Activated T-helper 9 cell treated with anti-CD3 and anti-CD28 coated beads, Interleukin-2, amount 50 U/mL, for 16 hours (primary cell): ENCODE measurements around the gene STARD9.

Experiments
- DNase-seq: peaks from one replicate; pipeline ENCODE4 v3.0.0-alpha.2; 2020; ENCODE audit warnings: low read depth

The STARD9 gene

DNA sequence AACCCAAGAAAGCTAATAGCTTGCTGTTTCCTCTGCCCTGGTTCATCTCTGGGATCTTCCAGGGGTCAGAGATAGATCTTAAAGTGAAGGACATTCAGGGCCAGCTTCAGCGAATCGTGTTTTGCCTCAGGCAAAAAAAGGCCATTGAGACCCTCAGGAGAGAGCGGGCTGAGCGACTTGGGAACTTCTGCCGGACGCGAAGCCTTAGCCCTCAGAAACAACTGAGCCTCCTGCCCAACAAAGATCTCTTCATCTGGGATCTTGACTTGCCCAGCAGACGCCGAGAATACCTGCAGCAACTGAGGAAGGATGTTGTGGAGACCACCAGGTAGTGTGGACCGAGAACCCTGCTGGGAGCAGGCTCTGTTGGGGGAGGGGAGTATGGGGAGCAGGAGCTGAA, 119.0 kb downstream of the STARD9 start:
- DNase-seq: no peak

DNA sequence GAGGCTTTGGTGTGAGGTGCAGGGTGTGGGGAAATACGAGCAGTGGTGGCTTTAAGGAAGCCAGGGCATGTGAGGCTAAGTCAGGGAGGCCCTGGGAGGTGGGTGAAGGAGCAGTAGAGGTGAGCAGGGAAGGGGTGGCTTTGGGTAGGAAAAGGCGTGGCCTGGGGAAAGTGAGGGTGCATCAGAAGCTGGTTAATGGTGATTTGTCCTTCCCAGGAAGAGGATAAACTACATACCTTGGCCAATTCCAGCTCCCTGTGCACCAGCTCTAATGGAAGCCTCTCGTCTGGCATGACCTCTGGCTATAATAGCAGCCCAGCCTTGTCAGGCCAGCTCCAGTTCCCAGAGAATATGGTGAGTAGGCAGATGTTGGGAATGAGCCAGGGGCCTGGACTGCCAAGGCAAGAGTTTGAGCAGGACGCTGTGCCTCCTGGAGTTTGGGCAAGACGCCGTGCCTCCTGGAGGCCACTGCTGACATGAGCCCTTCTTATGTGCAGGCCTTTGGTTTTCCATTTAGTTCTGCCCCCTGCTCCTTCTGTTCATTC, 120.2 kb downstream of the STARD9 start:
- no peak for DNase-seq

DNA sequence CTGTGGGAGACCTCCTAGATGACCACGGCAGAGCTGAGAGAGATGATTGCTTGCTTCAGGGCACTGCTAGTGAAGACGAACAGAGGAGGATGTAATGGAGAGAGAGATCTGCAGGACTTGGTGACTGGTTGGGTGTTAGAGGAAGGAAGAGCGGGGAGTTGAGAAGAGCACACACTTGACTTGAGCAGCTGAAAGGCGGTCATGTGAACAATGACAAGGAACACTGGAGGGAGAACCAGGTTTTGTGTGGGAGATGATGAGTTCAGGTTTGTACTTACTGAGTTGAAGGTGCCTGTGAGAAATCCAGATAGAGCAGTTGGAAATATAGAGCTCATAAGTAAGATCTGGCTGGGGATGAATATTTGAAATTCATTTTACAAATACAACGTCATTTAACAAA, 121.2 kb downstream of the STARD9 start:
- DNase-seq: no peak

DNA sequence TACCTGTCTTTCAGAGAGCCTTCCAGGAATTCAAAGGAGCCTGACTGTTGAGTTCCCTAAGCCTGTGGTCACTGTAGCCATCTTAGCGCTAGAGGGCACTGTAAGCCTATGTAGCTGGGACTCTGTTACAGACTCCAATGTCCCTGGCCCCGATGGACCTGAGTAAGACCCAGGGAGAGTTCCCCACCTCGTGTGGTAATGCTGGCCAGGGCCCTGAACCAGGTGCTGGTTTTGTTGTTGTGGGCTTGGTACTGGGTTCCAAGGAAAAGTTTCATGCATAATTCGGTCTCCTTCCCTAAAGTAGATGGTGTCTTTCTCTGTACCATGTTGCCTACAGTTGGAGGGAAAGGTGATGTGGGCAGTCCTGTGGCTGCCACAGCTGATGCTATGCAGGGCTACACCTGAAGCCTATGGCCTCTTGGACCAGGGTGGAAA, 129.1 kb downstream of the STARD9 start:
- DNase-seq: peak; percentile 18

DNA sequence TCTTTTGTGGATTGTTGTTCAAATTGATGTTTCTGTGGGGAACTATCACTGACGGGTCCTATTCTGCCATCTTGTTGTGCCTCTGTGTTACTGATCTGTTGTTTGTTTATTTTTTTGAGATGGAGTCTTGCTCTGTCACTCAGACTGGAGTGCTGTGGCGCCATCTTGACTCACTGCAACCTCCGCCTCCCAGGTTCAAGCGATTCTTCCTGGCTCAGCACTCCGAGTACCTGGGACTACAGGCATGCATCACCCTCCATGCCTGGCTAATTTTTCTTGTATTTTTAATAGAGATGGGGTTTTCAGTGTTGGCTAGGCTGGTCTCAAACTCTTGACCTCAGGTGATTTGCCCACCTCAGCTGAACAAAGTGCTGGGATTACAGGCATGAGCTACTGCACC, 129.9 kb downstream of the STARD9 start:
- DNase-seq: no peak

DNA sequence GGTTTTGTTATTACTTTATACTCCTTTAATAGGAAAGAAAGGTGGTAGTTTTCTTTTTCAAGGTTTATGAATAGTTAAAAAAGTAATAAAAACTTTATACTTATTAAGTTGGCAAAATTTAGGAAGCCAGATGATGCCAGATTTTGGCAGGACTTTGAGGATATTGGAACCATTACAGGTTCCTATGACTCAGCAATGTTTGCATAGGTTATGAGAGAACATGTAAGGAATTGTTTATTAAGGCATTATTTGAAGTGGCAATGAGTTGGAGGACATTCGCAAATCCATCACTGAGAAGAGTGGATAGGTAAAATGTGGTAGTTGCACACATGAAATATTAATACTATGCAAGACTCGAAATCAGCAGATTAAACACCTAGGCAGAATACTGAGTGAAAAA, 131.7 kb downstream of the STARD9 start:
- no peak for DNase-seq

DNA sequence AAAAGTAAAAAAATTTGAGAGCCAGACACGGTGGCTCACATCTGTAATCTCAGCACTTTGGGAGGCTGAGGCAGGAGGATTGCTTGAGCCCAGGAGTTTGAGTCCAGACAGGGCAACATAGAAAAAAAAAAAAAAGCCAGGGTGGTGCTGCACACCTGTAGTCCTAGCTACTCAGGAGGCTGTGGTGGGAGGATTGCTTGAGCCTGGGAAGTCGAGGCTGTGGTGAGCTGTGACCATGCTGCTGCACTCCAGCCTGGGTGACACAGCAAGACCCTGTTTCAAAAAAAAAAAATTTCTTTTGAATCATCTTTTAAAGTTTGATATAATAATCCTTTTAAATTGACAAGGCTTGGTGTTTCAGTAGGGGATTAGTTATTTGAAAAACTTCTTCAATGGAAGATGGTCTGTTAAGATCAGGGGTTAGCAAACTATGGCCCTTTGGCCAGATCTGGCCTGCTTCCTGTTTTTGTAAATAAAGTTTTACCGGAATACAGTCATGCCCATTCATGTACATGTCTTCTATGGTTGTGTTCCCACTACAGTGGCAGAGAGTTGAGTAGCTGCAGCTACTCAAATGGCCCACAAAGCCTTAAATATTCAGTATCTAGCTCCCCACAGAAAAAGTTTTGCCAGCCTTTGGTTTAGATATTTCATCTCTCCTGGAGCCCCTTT, 132.6 kb downstream of the STARD9 start:
- DNase-seq: no peak

DNA sequence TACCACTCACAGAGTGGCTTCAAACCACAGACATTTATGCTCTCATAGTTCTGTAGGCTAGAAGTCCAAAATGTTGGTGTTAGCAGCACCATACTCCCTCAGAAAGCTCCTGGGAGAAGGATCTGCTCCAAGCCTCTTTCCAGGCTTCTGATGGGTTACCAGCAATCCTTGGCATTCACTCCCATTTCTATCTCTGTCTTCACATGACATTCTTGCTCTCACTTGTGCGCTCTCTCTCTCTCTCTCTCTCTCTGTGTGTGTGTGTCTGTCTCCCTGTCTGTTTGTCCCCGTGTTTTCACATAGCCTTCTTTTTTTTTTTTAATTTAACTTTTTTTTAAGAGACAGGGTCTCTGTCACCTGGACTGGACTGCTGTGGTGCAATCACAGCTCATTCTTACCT, 135.3 kb downstream of the STARD9 start:
- no peak for DNase-seq

DNA sequence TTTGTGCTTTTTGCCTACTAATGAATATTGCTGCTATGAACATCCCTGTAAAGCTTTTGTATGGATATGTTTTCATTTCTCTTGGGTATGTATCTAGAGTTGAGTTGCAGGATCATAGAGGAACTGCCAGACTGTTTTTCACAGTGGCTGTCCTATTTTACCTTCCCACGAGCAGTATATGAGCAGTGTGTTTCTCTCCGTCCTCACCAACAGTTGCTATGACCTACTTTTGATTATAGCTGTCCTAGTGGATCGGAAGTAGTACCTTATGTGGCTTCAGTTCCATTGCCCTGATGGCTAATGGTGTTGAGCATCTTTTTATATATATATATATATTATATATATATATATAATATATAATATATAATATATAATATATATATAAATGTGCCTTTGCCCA, 136.3 kb downstream of the STARD9 start:
- DNase-seq: no peak

DNA sequence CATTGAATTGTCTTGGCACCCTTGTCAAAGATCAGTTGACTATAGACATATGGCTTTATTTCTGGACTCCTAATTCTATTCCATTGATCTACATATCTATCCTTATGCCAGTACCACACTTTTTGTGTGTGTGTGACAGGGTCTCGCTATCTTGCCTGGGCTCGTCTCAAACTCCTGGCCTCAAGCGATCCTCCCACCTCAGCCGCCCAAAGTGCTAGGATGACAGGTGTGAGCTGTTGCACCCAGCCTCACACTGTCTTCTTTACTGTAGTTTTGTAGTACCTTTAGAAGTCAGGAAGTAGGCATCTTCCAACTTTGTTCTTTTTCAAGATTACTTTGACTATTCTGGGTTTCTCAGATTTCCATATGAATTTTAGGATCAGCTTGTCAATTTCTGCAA, 137.2 kb downstream of the STARD9 start:
- DNase-seq: no peak

DNA sequence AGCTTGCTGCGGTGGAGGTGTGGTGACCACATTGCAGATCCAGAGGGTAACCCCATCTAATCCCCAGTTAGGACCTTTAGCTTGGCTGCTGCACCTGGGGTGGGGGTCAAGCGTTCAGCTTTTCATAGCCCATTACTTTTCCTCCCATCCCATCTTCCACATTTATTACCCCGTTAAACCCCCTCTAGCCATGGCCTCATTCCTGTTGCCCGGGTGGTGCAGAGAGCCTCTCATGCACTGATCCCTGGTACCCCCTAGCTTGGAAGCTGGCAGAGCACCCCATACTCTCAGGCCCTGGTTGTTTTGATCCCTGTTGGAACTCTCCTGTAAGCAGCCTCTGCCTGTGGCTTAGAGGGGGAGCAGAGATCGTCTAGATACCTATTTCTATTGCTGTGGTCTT, 140.7 kb downstream of the STARD9 start:
- DNase-seq: no peak

DNA sequence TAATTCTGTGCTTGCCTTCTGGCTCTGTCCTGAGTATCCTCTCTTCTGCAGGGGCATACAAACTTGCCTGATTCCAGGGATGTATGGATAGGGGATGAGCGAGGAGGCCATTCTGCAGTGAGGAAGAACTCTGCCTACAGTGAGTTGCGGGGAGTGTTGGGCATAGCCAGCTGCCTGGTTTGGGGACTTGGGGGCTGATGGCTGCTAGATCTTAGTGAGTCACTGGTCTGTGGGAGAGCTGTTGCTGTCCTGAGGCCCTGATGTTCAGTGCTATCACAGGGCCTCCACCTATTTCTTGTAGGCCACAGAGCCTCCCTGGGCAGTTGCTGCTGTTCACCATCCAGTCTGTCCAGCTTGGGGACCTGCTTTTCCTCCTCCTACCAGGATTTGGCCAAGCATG, 141.2 kb downstream of the STARD9 start:
- DNase-seq: no peak

DNA sequence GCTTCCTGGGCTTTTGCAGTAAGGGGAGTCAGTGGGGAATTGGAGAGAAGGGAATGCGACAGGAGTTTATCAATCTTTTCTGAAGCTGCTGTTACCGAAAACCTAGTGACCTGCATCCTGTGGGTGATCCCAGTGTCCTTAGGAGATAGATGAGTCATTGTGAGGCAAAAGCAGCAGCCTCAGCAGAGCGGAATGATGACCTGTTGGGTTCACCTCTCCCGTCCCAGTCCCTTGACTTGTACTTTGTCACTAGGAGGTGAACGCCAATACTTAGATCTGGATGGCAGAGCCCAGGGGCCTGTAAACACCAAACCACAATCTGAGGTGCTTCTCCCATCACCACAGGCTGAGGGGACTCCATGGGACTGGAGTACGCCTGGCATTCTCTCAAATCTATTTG, 143.6 kb downstream of the STARD9 start:
- no peak for DNase-seq

DNA sequence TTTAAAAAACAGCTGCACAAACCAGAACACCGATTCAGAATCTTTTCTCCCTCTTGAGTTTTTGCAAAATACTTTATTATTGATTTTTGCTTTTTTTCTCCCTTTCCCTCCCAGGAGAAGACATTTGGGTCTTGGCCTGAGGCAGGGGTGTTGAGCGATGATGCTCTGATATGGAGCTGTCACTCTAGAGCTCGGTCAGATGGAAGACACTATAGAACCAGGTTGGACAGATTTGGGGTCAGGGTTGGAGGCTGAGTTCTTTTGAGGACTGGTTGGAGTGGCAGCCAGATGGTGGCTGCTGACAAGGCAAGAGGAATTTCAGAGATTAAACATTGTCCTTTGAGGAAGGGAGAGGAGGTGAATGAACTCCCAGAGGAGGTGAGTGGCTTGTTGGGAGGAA, 144.7 kb downstream of the STARD9 start:
- DNase-seq: no peak

DNA sequence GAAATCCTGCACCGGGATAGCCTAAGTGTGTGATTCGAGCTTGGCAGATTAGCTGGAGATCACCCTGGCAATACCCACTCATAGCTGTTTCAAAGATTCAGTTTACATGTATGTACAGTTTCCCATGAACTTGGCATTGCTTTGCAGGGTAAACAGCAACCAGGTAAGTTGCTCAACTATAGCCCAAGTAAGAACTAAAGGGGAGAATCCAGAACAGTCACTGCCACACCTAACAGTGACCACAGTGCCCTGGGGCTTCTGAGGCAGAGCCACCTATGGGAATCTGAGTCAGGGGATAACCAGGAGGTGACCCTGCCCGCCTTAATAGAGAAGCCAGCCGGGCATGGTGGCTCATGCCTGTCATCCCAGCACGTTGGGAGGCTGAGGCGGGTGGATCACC, 145.6 kb downstream of the STARD9 start:
- DNase-seq: no peak

DNA sequence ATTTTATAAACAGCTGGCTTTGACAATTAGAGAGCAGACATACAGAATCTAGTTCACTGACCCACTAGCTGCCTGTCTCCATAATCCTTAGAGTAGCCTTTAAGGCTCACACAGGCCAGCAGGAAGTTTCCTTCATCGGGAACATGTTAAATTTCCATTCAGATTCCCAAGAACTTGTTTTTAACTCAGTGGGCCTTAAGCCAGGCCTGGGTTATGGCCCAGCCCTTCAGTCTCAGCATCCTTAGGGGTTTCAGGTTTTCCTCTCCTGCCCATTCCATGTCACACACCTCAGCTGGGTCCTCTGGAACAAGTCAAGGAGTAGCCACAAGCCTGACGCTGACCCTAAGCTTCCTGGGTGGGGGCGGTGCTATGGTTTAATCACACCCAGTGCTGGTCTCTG, 146.5 kb downstream of the STARD9 start:
- no peak for DNase-seq

DNA sequence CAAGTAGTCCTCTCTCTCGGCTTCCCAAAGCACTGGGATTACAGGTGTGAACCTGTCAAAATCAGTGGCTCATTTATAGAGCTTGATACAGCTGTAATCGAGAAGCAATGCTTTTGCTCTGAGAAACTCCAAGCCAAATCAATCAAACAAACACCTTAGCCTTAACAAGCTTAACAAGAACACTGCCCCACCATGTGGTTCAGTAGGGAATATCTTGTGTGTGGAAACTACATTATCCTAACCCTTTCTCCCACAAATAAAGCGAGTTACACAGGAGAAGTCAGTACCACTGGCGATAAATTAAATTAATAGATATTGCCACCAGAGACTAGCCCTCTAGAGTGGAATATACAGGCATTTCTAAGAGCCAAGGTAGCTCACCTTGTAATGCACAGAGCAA, 147.7 kb downstream of the STARD9 start:
- DNase-seq: no peak

DNA sequence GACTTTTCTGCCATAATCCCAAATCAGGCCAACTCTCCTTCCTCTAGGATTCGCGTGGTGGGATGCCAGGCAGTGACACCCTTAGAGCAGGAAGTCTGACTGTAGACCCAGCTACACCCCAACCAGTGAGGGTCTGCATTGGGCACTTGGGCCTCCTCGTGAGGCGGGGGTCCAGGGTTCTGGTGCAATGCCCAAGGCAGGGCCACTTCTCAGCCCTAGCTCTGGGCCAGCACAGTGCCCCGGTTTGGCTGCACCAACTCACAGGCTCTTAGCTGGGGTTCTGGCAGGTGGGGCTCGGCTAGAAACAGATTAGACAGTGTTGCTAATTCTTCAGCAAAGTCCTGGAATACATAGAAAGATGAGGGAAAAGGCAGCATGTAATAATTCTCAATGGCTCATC, 148.9 kb downstream of the STARD9 start:
- DNase-seq: no peak

DNA sequence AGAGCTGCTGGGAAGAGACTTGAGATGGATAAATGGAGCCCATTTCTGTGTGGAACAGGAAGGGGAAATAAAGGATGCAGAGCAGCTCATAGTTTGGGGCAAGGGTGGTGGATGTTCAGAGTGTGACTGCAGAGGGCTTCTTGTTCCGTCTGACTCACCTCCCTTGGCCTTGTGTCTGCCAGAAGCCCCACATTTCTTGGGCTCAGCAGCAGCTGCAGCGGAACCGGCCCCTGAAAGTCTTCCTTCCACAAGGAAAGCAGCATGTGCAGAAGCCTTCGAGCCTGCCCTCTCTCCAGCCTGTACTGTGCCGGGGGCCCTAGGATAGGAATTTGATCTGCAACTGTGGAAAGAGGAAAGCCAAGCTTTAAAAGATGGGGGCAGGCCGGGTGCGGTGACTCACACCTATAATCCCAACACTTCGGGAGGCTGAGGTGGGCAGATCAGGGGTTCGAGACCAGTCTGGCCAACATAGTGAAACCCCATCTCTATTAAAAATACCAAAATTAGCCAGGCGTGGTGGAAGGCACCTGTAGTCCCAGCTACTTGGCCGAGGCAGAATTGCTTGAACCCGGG, 150.0 kb downstream of the STARD9 start:
- no peak for DNase-seq

DNA sequence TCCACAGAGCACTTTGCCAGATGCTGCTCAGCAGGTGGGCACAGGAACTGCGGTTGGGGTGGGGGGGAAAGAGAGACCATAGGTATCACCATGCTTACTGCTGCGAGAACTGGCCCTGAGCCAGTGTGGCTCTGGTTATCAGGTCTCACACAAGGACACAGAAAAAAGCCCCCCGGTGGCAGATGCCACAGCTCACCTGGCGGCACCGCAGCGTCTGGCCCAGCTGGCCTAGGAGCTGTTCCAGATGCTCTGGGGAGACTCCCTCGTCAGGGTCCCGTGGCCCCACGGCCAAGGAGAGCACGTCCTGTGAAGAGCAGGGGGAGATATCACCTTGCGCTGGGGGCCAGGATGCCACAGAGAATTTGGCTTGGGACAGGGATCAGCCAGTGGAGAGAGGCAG, 150.7 kb downstream of the STARD9 start:
- DNase-seq: no peak

DNA sequence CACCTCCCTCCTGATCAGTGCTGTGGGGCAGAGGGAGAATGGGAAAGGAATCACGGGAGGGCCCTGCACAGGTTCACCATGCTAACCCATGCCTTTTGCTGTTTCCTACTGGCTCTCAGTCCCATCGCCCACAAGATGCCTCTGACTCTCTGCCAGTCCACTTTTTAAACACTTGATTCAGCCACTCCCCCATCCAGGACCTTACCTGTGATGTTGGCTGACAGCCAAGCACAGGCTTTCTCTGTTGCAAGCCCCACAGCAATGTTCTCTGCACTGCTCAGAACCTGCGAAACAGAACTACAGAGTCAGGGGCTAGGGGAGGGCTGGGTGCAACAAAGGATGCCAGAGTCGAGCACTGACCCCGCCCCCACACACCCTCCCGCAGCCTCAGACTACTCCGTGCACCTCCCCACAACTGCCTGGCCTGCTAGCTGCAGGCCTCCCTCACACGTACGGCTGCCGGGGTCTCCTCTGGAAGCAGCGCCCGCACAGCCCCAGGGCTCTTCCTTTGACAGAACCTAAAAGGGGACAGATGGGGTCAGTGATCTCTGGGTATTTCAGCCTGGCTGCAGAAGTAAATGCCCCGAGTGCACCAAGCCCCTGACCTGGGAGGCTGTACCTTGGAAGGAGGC, 152.5 kb downstream of the STARD9 start:
- DNase-seq: no peak

DNA sequence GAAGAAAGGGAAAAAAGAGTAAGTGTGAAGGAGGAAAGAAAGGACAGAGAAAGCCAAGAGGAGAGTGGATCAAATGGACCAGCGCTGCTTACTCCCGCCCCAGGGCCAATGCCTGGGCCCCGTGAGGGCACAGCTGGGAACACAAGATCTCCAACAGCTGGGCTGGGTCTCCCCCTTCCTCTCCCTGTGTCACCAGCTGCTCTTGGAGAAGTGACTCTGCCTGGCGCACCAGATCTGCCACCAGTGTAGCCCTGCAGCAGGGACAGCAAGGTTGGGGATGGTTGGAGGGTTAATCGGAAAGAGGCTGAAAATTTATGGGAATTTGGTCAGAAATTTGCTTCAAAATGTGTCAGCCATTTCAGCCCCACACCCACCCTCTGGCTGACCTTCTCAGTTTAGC, 153.2 kb downstream of the STARD9 start:
- DNase-seq: no peak

DNA sequence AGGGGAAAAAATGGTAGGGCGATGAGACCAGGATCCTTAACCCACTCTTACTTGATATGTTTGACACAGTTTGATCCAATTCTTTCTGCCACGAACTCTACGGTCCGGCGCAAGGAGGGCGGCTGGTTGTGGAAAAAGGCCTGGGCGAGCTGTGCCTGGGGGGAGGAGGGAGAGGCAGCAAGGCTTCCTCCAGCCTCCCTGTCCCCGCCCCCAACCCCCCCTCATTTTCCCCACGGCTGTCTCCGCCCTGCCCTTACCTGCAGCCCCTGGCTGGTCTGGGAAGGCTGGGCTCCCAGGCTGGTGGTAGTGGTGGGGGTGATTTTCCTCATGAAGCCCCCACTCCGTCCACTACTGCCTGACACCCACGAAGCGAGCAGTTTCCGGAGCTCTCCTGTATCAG, 153.6 kb downstream of the STARD9 start:
- DNase-seq: no peak

DNA sequence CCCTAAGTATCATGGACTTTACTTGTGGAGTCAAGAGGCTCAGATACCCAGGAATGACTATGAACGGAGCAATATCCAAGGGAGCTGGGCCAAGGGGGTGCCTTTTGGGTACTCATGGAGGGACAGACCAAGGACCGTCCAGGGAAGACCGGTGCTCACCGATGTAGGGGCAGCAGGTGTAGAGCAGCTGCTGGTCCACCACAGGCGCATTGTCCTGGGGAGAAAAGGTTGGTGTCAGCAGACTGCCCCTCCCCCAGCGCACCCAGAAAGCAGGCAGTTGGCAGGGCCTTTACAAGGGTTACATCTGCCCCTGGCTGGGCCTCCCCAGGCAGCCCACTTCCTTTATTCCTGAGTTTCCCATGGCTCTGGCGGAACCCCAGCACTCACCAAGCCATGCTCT, 154.0 kb downstream of the STARD9 start:
- no peak for DNase-seq
